GM11168 (cell line): ENCODE measurements around the gene TTLL6.
"Not testable (repeated sequence)": the region's sequence is repeated elsewhere in the genome, so short reads cannot be mapped to it uniquely, and the experiment has no call there.

Source experiments
- in situ Hi-C: fragments of 300-500 bp; cut with MboI; formaldehyde crosslinking; loops from one replicate; pipeline ENCODE4 v1.12.0; 2022; ENCODE audit warnings: low sequenced_read_pairs; ENCODE audit not compliant: unreplicated experiment

TTLL6 gene

DNA sequence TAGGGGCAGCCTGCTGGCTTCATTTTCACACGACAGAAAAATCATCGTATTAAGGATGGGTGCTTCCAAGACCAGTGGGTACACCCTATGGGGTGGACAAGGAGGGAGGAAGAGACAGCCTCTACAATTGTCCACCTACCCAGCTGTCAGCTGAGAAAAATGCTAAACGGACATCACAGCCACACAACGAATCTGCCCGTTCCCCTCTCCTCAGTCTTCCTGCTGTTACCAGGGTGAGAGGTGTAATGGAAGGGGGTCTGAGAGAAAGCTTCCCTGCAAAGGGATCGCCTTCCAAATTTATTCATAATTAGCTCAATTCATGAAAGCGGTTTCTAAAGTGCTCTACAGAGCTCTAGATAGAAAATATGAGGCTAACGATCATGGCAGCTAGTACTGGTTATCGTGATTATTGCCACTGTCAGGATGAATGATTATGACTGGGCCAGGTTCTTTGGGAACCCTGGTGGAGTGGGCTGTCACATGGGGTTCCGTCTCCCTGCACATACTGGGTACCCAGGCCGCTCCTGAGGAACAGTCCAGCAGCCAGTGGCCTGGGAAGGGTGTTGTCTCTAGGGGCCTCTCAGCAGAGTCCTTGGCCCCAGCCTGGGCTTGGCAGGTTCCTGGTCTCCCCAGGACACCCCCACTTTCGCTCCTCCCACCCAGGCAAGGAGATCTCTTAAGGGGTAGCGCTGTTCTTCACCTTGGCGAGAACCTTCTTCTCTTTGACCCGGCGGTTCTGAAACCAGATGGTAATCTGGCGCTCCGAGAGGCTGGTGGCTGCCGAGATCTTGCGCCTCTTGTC lies 90.7 kb downstream of the TTLL6 start:
- in situ Hi-C loops = no loop called here

DNA sequence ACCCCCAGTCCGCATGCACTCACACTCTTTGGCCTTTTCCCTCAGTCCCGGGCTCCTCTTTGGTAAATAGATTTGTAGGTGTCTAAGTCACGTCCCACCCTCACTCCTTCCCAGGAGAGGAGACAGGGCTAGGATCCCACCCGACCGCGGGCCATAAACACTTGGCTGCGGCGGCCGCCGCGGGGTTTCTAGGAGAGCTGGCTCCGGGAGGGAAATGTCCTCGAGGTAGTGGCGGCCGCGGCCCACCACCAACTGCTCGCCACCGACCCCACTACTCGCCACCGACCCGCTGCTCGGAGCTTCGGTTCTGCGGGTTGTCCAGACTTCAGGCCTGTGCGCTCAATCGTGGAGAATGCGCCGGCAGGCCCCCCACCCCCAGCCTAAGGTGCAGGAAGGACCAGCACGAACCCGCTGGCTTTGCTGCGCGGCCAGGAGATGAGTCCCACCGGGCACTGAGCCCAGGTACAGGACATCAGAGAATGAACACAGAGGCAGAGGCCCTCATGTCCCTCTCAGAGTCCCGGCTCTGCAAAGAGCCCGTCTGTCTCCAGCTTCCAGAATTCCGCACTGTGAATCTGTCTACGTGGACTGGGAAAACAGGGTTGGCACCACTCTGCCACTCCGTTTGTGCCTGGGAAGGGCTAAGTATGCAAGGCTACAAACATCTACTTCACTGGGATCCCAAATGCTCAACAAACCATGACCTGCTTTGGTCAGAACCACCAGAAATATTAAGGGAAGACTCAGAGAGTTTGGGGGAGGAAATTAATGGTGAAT lies 91.6 kb downstream of the TTLL6 start:
- in situ Hi-C loops = no loop called here

DNA sequence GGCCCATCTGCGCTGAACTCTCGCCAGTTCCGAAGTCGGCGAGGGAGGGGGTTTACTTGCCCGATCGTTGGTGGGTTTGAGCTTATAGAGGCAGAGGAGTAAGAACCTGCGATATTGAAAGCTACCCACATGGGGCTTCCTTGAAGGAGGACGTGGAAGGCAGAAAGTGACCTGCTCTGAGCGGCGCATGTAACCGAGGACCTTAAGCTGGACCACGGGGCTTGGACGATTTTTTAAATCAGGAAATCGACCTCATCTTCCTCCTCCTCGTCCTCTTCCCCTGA lies 92.1 kb downstream of the TTLL6 start:
- in situ Hi-C loops = no loop called here

DNA sequence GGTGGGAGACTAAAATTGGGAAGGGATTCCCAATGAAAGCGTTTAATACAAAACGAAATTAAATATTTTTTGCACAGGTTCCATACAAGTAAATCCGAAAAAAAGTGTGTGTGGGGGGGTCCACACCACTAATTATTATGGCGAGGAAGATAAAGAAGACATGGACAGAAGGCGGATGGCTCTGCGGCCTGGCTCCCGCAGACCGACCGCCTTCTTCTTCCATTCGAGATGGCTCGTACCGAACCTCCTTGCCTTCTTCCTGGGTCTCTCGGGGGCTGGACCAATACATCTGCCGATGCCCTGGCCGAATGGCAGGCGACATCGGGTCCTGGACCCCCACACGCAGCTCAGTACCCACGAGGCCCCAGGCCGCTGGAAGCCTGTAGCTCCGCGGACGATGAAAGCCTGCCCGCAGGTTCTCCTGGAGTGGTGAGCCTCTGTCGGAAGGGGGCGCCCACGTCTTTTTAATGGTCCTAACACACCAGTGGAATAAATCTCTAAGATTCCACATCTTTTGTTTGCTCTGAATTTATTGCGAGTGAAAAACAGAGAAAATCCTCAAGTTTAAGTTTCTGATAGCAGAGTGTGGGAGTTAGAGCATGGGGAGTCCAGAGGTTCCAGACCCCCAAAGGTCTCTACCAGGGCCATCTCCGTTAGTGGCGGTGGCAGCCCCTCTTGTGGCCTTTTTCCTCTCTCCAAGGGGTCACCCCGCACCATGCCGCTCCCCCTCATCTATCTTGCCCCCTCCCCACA lies 92.6 kb downstream of the TTLL6 start:
- in situ Hi-C loops = no loop called here

DNA sequence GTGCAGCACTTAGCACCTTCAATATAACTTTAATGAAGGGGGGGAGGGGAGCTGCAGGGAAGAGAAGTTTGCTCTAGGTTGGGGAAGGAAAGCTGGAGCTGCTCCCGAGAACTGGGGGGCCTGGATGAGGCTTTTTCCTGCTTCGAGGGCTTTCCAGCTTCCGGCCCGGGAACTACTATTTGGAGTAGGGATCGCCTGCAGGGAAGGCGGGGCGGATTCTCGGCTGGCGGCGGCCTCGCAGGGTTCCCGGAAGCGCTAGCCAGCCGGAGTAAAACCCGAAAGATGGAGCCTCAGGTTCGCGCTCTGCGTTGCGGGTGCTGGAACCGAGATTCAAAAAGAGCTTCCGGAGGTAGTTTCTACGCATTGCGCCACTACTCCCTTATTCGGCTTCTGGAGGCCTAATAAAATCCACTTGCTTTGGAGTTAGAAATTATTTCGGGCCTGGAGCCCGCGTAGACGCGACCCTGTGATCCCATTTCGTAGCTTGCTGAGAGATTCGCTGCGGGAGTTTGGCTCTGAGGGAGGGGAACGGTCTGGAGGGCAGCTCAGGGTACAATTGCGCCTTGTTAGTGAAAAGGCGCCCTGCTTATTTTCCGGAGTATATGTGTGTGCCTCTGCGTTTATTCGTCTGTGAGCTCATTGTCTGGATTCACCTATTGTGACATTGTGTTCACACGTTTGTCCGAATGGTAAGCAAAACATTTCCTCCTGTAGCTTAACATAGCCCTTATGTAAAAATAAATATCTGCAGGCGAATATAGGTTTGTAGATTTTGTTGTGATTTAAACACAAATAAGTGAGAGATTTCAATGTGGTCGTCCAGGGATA lies 93.4 kb downstream of the TTLL6 start:
- in situ Hi-C loops = no loop called here

DNA sequence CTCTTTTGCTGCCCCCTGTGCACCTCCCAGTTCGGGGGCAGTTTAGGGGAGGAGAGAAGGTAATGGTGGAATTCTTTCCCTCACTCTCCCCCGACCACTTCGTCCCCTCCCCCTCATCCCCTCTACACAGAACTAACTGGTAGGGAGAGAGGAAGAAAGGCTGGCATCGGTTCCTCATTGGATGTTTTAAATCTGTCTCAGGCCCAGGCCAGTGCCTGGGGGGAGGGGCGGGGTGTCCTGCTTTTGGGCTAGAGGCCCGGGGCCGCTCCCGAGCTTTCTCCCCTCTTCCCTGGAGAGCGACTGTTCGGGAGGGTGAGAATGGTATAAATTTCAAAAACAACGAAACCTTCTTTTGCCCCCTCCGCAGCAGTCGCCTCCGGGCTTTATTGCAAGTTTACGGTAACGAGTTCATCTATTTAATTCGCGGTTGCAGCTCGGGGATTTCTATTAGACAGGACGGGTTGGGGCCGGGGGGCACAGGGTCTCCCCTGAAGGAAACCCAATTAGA lies 94.1 kb downstream of the TTLL6 start, which contains the start of gene PRAC2:
Gene PRAC2 (plus strand): TSS at position 271 of the 508 bp plus-strand sequence. CDS start 1,226 bp downstream, outside the sequence.
- in situ Hi-C loops = no loop called here

DNA sequence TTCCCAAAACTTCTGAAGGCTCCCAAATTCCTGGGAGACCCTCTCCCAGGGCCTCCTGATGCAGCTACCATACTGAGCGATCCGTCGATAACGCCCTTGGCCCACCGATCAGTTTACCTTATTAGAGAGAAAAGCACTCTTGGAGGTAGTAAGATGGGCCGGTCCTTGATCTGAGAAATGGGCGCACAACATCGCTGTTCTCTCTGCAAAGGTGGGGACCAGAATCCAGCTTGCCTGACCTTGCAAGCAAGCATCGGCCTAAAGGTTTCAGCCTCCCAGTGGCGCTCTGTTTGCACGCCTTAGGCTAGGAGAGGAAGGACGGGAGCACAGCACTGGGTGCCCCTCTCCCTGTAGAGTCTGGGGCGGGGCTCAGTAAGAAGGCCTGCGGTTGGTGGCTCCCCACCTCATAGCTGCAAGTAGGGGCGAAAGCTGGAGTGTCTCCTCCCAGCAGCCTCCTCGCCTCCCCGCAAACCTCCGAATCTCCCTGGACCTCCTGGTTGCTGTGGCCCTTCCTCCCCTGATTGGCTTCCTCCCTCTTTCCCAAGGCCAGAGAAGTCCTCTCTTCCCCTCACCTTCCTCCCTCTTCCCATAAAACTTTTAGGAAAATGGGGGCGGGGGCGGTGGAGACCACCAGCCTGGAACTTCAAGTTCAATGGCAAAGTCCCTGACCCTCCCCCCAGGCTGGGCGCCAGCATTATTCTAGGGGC lies 94.7 kb downstream of the TTLL6 start, which contains the start of gene PRAC1:
Gene PRAC1 (minus strand): TSS at position 318 of the 707 bp plus-strand sequence. CDS start 126 bp downstream, at position 192.
- in situ Hi-C loops = no loop called here

DNA sequence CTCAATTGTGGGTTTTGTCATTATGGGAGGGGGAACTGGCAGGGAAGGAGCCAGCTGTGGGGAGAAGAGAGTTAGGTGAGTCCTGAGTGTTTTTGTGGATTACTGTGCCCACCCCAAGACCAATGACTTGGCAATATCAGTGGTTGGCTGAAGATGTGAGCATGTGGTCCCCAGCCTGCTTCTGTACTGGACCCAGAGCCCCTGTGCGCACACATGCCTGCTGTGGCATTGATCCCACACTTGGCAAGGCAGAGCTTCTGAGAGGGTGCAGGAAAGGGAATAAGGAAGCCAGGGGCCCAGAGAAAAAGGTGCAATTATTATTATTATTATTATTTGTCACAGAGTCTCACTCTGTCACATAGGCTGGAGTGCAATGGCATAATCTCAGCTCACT lies 96.0 kb downstream of the TTLL6 start:
- in situ Hi-C loops = no loop called here

DNA sequence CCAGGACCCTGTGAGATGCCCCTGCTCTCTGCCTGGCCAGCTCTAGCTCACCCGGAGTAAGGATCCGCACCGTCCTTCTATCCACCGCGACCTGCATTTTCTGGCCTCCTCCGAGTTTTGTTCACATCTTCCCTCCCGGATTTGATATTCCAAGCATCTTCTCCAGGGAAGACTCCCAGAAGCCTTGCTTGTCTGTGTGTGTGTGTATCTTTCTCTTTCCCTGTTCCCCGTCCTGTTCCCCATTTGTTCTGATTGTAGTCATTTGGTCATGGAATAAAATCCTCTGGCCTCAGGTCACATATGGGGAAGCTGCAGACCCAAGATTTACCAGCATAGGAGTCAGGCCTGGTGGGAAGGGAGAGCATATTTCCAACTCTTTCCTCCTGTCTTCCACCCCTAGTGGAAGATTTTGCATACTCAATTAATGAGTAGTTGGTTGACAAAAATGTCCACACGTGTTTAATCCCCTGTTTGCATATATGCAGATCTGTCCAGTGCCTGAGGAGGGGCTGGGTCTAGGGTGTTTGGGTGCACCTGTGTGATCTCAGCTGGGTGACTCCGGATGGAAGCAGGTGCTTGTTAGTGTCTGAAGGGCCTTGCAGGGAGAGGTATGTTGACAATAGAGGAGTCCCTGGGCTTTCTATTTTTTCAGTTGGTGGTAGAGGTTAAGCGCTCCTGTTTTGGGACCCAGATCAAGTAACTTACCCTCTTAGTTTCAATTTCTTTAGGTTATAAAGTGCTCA lies 96.6 kb downstream of the TTLL6 start:
- in situ Hi-C loops = no loop called here

DNA sequence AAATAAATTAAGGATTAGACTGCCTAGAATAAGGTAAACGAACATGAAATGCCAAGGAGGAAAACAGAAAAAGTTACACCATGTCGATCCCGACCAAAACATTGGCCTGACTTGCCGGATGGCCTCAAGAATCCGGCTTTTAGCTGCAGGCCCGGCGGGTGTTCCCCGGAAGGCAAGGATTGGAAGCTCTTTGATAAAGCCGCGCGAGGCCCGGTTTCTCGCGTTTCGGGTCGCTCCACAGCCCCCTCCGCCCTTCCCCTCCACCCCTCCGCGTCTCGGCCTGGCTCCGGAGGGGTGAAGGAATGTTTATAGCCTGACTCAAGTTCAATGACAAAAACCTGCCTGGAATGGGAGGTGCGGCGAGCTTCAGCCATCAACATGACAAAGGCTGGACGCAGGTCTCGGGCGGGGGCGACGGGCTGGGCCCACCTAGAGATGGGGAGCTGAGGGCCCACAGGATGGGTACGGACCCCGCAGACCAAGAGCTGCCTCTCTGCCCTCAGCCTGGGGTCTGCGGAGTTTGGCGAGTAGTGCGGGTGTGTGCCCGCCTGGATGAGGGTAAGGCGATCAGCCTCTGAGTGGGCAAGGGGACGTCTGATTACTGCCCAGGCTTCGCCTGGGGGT lies 97.3 kb downstream of the TTLL6 start:
- in situ Hi-C loops = no loop called here

DNA sequence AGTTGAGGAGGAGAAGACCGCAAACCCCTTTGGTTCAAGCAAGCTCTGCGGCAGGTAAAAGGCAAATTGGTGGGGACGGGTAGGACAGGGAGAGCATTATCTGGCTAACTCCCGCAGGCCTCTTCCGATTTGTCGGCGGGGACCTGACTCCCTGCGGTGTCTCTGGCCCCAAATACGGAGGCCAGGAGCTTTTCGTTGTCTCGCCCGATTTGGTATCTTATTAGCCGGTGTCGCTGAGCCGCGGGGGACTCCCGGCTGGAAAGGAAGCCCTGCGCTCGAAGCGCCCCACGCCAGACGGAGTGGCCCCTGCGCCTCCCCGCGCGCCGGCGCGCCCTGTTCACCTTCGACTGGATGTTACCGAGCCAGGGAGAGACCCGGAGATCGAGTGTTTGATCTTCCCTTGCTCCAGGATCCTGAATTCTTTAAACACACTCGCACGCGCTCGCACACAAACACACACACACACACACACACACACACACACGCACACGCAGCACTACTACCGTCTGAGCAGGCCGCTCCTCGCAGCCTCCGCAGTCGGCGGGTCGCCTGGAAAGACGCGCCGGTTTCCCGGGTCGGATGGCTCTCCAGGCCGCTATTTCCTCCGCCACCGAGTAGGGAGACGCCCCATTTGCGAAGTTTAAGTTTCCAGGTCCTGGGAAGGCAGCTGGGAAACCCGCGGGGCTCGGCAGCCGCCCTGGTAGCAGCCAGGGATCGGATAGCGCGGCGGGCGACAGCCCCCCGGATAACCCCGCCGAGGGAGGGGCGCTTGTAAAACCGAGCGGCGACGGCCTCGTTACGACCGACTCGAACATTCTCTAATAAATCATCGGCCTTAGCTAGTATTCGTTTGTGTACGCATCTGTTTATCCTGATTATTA lies 98.0 kb downstream of the TTLL6 start:
- in situ Hi-C loops = no loop called here

DNA sequence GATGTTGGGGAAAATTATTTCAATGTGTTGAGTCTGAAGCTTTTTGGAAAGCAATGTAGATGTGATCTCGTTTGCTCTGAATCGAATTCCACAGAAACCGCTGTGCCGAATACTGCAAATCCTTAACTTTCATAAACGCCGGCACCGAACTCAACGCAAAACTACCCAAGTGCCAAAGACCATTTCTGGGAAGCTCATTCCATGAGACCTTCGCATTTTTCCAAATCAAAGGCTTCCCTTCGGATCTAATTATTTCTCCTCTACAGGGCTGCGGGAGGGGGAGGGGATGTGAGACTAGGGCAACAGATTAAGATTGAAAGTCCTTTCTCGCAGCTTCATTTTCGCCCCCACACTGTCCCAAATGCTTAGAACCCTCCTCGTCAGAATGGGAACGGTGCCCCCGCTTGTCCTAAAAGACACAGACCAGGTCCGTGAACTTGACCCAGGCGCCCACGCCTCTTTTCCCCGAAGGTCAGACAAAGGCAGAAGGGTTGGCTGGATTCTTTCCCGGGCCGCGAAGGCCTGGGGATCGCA lies 98.7 kb downstream of the TTLL6 start:
- in situ Hi-C loops = no loop called here

DNA sequence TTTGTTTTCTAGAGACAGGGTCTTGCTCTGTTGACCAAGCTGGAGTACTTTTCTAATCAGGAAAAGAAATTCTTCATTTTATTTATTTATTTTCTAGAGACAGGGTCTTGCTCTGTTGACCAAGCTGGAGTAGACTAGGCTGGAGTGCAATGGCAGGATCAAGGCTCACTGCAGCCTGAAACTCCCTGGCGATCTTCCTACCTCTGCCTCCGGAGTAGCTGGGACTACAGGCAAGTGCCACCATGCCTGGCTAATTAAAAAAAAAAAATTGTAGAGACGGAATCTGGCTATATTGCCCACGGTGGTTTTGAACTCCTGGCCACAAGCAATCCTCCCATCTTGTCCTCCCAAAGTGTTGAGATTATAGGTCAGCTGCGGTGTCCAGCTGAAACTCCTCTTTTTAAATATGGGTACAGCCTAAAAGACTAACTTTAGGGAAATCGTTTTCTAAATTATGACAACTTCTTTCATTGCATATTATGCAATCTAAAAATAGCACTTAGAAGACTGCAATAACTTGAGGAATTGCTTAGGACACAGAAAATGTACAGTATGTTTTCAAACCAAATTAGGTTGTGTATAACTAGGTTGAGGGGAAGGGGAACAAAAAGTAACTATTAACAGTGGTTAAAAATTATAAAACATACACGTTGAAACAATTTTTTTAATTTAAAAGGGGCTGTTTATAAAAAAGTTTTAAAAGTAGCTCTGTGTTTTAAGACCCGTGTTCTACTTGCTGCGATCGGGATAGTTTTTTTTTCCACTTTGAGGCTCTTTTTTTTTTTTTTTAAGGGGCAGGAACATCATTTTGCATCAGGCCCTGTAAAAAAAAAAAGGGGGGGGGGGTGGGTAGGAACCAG lies 99.4 kb downstream of the TTLL6 start:
- in situ Hi-C loops = no loop called here

DNA sequence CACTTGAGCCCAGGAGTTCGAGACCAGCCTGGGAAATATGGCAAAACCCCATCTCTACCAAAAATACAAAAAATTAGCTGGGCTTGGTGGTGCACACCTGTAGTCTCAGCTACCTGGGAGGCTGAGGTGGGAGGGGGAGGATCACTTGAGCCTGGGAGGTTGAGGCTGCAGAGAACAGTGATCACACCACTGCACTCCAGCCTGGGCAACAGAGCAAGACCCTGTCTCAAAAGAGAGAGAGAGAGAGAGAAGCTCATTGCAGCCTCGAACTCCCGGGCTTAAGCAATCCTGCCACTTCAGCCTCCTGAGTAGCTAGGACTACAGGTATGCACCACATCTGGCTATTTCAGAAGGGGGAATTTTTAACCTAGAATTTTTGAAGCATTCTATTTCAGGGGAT lies 100.5 kb downstream of the TTLL6 start:
- in situ Hi-C loops = not testable (repeated sequence)

DNA sequence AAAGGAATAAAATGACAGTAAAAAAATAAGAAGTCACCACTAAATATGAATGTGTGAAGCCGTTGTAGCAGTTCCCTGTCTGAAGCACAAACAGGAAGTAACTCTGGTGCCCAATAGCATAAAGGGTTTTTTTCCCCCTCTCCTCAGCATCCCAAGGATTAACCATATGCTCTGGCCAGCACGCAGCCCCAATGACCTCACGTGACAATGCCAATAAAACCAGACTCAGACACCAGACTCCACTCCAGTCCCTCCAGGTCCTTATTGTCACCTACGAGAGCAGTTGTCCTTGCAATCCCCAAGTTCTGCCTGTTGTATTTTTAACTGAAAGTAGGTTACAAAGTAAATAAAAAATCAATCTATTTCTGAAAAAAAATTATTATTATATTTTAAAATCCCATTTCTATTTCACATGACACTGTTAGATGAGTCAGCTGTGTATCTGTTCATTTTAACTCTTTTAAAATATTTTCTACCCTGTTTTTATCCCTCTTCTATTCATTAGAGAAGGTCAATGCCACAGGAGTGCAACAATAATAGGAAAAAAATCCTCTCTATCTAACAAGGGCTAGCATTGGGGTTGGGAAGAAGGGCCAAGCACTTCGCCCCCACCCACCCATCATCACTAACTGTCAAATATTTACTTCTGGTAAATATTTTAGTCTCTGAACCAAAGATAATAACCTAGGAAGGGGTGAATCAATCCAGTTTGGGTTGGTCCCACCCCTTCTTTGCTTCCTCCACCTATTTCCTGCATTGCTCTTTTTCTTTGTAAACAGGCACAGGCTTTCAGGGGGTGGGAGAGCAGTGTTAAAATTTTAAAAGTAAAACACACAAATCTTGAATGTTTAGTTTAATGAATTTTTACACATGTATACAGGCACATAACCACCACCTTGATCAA lies 101.3 kb downstream of the TTLL6 start:
- in situ Hi-C loops = no loop called here
